HTERT RPE-1 (cell line): ENCODE data around the gene EDRF1.

ENCODE experiments used
- in situ Hi-C: fragments of 300-500 bp; cut with MboI; formaldehyde crosslinking; loops from 4 replicates; pipeline ENCODE4 v1.14.3; 2020; ENCODE audit warnings: low sequenced_read_pairs

EDRF1 gene

DNA sequence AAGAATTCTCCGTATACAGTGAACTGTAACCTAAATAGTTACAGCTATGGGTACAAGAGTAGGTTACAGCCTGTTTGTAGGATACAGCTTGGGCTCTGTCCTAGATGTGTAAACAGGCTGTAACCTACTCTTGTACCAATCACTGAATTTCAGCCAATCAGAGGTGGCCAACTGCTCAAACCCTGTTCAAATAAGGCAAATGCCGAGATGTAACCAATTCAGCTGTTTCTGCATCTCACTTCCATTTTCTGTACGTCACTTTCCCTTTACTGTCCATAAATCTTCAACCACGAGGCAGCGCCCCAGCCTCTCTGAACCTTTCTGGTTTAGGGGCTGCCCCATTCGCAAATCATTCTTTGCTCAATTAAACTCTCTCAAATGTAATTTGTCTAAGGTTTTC, 64.4 kb downstream of the EDRF1 start:
- in situ Hi-C loops, result no loop called here

GRCh38 chr10:125785791-125786190, 66.3 kb downstream of the EDRF1 start:
- in situ Hi-C loops, result no loop called here

- in situ Hi-C loops, result no loop called here
These were observed 68.9 kb downstream of the EDRF1 start for GRCh38 chr10:125788156-125789034.

DNA sequence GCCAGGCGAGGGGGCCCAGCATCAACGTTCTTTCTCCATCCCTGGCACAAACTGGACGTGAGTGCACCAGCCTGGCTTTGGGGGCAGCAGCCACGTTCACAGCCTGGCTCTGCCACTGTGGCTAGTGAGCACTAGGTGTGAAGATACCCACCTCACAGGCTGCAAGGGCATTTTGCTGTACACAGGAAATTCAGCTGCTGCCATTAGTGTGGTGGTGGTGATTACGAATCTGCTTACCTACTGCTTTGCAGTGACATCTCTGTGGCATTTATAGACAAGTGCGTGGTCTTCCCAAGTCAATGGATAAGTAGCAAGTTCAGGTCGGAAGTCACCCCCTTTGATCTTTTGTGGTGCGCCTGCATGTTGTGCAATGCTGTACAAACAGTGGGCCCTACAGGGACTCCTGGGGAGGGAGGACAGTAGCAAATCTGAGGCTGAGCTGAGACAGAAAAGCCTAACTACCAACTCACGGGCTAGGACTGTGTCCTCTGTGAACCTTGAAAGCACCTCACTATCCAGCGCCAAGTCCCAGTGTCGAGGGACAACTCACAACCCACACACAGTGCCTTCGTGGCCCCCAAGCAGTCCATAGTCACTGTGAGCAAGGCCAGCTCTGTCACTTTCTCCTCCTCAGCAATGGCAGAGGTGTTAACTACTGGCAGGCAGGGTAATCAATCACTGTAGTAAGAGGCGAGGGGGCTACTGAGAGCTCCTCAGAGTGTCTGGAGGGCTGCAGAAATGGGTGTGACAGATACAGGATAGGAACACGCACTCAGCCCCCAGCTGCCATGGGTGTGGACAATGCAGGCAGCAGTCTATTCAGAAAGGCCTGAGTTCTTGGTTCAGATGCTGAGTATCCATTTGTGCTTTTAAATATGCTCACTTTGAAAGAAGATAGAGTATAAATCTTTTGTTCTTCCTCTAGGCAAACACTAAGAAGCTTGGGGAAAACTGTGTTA, 73.1 kb downstream of the EDRF1 start:
- in situ Hi-C loops, result no loop called here

- in situ Hi-C loops, result no loop called here
These were observed 75.6 kb downstream of the EDRF1 start for GRCh38 chr10:125795128-125795527.

- in situ Hi-C loops, result no loop called here
These were observed 76.2 kb downstream of the EDRF1 start for GRCh38 chr10:125795637-125796190.

DNA sequence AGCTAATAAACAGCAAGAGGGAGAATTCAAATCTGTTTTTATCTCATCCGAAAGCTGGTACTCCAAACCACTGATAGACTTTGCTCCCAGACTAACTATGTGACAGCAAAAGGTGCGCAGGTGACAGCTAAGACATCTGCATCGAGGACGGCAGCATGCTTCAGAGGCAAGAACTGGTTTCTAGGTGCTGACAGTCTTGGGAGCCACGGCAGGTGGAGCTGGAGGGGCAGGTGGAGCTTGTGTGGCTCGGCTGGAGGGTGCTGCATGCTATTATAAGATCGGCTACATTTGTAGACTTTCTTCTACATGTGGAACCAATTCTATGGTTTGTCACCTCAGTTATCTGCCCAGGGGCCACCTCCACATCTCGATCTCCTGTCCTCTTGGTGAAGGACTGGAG, 77.9 kb downstream of the EDRF1 start:
- in situ Hi-C loops, result no loop called here

DNA sequence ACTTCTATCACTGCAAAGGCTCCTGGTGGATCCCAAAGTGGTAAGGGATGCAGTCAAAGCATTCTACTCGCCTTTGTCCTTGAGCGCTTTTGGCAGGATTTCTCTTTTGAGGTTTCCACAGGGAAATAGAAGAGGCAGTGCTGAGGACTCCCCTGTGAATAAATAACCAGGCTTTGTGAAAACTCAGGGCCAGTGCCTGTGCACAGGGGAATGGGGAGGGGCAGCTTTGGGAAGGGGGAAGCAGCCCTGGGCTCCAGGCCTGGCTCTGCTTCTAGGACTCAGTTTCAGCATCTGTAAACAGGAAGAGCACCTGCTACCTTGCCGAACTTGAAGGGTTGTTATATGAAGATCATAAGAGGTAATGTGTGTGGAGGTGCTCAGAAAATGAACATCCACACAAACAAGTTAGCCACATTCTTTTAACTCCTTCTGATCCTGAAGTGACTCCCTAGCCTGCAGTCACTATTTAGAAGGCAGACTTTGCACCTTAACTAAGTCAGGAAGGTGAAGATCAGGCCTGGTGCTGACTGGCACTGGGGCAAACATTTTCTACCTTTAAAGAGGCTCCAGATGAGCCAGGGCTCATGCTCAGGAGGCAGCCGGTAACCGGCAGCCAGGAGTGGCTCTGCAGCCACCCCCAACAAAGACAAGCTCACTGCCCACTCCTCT, 78.6 kb downstream of the EDRF1 start:
- in situ Hi-C loops, result no loop called here

GRCh38 chr10:125799451-125800182, 80.1 kb downstream of the EDRF1 start:
- in situ Hi-C loops, result no loop called here

DNA sequence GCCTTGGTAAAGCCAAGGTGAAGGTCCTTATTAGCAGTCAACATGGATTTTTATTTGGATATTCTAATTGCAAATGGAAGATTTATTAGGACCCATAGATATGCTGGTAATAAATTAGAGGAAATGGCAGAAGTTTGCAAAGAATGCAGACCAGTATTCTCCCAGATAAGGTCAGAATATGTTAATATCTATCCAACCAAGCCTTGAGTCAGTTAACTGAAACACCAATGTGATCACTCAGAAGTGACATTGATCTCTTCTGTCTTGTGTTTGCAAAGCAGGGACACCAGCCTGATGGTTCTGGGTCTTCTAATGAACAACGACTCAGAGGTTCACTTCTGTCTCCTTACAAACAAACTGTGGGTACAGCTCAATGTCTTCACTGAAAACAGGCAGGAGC, 82.1 kb downstream of the EDRF1 start:
- in situ Hi-C loops, result no loop called here

GRCh38 chr10:125802131-125802530, 82.6 kb downstream of the EDRF1 start:
- in situ Hi-C loops, result no loop called here

DNA sequence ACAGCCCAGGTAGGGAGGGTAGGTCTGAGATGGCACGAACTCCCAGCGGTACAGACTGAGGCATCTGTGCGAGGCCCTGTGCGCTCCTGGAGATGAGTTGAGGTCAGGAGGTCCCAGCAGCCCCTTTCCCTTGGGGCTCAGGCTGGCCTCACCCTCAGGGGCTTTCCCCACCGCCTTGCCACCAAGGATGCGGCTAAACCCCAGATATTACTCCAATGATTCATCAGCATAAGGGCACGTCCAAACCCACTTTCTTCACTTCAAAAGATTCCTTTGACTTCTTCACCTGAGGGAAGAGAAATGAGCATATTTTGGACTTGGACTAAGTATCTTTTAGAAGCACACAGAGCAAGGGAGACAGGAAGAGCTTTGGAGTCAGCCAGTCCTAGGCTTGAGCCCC, 83.2 kb downstream of the EDRF1 start:
- in situ Hi-C loops, result no loop called here

GRCh38 chr10:125808047-125808446, 88.5 kb downstream of the EDRF1 start:
- in situ Hi-C loops, result no loop called here

GRCh38 chr10:125811251-125811650, 91.7 kb downstream of the EDRF1 start:
- in situ Hi-C loops, result no loop called here

GRCh38 chr10:125812128-125812750, 92.7 kb downstream of the EDRF1 start:
- in situ Hi-C loops, result no loop called here
